NCI-H345 (cell line): ENCODE measurements around the gene PCBP3.

ENCODE experiments used
- DNase-seq: peaks from one replicate; lab custom pipeline; 2025; lab: John Stamatoyannopoulos, UW

PCBP3 gene

DNA sequence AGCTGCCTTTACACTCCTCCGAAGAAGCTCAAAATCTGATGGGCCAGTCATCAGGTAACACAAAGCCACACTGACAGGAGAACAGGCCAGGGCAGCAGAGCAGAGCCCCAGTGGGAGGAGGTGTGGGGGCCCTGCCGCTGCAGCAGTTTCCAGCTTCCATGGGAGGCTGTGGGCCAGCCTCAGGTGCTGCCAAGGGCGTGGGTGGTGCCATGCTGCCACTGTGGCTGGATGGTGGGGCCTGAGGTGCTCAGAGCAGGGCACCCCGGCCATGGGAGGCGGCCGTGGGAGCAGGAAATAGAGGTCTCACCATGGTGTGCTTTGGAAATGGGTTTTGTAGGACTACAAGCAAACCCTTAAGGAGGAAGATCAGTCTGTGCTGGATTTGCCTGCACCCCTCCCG is 287.3 kb downstream of the PCBP3 start:
- no peak for DNase-seq

DNA sequence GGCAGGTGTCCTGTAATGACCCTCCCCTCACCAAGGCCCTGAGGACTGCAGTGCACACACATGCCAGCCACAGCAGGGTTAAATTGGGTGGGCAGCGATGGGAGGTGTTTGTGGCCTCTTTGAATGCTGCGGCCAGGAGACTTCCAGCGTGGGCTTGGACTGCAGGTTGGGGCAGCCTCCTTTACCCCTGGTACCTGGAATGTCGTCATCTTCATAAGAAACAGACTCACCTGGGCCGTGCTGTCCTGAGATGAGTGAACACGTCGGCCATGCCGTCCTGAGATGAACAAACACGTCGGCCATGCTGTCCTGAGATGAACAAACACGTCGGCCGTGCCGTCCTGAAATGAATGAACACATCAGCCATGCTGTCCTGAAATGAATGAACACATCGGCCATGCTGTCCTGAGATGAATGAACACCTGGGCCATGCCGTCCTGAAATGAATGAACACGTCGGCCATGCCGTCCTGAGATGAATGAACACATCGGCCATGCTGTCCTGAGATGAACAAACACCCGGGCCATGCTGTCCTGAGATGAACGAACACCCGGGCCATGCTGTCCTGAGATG is 288.0 kb downstream of the PCBP3 start:
- no peak for DNase-seq

DNA sequence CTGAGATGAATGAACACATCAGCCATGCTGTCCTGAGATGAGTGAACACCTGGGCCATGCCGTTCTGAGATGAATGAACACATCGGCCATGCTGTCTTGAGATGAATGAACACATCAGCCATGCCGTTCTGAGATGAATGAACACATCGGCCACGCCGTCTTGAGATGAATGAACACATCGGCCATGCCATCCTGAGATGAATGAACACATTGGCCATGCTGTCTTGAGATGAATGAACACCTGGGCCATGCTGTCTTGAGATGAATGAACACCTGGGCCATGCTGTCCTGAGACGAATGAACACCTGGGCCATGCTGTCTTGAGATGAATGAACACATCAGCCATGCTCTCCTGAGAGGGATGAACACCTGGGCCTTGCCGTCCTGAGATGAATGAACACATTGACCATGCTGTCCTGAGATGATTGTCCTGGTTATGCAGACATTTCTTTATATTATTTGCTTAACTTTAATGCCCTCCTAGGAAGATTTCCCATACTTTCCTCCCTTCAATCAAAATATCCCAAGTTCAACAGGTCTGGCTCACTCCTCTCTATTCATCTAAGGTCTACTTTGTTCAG is 289.5 kb downstream of the PCBP3 start:
- no peak for DNase-seq

DNA sequence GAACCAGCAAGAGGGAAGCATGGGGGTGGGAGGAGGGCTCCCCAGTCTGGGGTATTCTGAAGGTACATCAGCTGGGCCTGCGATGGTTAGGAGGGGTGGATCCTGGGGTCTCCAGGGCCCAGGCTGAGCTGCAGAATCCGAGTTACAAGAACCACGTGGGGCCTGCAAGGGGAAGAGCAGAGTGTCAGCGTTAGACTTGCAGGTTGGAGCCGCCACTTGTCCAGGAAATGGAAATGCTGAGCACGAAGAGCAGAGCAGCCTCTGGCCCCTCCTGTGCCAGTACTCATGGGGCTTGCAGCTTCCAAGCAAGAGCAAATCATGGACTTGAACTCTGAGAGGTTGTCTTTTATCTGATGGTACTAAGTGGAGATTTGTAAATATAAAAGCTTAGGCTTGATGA is 290.6 kb downstream of the PCBP3 start:
- no peak for DNase-seq

DNA sequence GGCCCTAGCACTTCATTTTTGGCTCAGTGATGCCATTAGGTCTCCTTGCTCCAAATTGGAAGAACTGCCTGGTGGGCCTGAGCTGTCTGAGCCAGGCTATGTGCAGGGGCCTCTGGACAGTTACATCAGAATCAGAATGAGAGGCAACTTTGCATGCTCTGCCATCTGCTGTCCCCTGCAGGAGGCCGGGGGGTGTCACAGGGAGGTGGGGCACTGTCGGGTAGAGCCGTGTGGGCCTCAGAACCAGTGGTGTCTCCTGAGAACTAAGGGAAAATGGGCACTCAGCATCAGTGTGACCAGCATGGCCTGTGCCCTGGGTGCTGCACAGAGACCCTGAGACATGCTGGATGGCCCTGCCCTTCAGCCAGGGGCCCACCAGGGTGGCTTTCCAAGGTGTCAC is 291.0 kb downstream of the PCBP3 start:
- DNase-seq: no peak

DNA sequence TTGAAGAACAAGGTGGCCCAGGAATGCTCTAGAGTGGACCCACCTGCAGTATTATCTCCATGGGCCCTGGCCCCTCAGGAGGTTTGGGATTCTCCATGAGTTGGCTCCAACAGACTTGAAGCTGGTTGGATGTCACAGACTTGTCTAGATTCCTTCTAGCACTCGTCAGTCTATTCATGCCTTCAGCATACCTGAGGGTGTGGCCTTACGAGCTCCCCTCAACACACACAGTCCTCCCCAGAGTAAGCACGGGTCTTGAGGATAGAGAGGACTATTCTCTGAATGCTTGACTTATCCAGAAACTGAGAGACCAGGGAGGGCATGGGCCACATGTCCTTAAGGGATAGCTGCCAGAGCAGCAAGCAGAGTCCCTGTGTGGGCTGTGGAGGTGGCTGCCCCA is 292.1 kb downstream of the PCBP3 start:
- DNase-seq: peak; percentile 15

DNA sequence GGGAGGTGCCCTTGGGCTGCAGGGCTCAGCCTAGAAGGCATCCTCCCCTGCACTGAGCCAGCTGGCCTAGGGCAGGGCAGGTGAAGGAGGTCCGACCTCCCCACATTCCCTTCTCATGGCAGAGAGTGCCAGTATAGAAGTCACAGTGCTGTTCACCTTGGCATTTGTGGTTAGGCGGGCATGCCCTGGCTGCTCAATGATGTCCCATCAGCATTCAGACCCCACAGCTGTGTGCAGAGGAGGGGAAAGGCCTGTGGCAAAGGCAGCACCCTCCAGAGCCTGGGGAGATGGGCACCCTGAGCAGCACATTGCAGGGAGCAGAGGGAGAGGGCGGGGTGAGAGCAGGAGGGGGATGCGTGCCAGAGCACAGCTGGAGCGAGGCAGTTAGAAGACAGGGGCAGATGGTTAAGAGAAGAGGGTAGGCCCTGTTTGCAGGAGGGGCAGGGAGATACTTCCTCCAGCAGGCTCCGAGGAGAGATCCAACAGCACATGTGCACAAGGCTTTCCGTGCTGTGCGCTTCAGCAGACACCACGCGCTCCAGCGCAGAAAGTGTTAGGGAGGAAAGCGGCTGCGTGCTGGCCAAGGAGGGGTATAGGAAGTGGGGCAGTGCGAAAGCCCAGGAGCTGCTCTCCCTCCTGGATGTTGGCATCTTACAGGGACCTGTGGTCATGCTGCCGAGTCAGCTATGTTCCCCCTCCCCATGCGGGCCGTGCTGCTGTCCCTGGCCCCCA is 294.4 kb downstream of the PCBP3 start:
- no peak for DNase-seq

DNA sequence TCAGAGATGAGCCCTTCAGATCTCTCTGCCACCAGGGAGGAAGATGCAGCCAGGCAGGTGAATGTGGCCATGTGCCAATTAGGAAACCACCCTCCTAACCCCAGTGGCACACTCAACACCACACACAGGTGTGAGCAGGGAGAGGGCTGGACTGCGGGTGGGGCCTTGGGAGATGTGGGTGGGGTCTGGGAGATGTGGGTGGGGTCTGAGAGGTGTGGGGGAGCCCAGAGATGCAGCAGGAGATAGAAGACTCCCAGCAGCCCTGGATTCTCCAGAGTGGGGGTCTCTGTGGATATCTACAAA is 294.9 kb downstream of the PCBP3 start:
- DNase-seq: no peak

DNA sequence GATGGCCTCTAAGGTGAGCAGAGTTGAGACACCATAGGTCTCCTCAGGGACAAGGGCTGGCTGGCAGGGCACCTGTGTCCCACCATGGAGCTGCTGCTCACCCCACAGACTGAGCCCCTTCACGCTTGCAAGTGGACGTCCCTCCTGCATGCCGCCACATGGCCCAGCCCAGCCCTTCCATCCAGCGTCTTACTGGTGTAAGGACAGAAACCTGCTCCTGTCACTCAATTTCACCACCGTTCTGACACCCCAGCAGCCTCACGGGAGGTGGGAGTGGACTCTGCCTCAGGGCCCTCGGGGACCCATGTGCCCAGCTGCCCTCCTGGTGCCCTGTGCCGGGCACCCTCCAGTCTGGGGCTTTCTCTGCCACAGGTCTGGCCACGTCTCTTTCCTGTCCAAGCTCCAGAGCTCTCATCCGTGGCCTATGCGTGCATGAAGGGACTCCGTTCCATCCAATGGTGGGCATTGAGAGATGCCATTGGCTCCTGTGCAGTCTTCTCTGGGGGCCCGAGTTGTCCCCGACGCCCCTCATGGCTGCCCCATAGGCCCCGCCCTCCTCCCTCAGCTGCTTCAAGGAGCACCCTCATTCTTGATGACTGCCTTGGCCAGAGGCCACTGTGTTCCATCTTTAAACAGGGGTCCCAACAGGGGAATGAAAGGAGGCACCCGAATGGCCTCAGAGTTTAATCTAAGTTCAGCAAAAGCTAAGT is 295.4 kb downstream of the PCBP3 start:
- DNase-seq: no peak

DNA sequence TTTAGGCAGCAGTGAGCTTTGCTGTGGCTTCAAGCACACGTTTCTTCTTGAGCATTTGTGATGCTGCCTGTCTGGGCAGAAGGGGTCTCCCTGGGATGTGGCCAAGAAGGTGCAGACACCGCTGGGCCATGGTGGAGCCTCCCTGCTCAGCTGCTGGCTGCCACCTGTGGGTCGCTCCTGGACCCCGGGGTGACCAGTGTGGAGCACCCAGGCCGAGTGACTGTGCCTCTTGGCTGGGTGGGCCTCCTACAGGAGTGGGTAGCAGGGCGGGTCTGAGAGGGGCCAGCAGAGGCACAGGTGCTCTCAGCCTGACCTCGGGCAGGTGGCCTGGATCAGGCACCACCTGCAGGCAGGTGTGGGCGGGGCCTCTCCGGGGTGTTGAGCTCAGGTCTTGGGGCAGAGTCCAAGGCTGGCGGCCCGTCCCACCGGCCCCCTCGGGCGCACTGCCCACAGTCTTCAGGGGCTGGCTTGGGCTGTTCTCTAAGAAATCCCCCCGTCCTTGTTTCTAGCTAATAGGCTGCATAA is 296.1 kb downstream of the PCBP3 start:
- DNase-seq: no peak

DNA sequence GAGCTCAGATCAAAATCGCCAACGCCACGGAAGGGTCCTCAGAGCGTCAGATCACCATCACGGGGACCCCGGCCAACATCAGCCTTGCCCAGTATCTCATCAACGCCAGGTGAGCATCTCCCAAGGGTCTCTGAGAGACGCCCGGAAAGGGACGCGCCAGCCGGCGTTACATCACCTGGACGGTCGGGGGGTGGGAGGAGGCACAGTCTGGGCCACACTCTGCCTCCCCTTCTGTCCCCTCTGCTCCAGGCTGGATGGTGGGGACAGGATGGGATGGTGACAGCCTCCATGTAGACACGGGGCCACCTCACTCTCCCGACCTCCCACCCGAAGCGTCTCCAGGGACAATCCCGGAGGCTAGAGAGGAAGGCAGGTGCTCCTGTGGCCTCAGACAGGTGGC is 296.6 kb downstream of the PCBP3 start:
- no peak for DNase-seq

DNA sequence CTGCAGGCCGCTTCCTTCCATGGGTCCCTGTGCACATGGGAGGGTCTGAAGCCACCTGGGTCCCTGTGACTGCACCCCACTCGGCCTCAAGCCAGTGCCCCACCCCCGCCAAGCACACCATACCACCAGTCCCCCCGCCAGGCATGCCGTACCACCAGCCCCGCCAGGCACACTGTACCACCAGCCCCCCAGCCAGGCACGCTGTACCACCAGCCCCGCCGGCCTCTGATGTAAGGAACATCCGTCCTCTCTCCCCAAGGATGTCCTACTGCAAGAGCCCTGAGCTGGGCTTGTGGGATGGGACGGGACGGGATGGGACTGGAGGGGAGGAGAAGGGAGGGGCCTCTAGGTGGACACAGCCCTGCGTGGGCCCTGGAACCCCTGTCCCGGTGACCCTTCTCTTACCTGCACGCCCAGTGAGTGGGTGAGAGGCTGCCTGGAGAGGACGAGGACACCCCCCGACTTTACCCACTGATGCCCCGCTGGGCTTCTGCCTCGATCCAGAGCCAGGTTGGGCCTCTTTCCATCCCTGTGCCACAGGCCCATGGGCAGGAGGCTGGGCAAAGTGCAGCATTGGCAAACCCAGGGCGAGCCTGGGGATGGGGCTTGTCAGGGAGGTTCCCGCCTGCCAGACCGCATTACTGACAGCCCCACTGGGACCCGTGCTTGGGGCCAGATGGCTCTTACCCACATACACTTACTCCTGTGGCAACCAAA is 297.3 kb downstream of the PCBP3 start:
- DNase-seq: no peak

DNA sequence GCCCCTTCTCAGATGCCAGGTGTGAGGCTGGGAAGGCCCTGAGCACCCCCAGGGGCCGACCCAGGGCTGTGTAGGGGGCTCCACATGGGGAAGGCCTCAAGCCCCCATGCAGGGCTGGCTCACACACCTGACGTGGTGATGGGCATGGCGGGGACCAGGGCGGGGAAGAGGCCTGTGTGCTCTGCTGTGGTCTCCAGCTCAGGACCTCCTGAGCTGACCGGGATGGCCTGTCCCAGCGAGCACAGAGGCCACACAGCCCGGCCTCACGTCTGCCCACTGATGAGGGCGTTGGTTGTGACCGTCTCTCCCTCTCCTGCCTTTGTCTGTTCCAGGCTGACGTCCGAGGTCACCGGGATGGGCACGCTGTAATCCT is 297.8 kb downstream of the PCBP3 start:
- no peak for DNase-seq

DNA sequence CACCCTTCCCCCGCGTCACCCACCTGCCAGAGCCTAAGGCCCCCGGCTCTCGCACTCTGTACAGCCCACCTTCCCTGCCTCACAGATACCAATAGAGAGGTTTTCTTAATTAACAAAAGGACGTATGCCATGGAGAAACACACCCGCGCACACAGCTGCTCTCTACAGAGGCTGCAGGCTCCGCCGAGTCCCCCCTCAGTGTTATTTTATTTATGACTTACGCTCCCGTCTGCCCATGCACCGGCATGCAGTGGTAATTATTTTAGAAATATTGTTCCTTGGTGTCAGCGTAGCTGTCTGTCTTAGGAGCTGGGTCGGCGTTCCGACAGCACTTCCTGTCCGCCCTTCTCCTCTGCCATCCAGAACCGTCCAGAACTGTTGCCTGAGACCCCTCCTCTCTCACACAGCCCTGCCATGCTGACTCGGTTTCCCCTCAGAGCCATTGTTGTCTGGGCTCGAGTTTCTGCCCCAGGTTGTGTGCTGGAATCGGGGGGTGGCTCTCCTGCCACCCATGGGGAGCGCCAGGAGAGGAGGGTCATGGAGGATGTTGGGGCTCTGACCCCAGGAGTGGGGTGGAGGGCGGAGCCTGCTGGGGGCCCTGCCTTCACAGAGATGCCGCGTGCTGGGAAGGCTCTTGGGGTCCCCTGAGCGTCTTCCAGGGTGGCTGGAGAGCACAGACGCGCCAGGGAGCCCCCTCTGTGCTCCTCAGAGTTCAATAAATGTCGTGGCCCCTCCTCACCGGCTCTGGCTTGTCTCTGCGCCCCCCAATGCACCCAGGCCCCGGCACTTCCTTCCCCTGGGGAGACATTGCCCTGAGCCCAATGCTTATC is 298.4 kb downstream of the PCBP3 start:
- DNase-seq: no peak

DNA sequence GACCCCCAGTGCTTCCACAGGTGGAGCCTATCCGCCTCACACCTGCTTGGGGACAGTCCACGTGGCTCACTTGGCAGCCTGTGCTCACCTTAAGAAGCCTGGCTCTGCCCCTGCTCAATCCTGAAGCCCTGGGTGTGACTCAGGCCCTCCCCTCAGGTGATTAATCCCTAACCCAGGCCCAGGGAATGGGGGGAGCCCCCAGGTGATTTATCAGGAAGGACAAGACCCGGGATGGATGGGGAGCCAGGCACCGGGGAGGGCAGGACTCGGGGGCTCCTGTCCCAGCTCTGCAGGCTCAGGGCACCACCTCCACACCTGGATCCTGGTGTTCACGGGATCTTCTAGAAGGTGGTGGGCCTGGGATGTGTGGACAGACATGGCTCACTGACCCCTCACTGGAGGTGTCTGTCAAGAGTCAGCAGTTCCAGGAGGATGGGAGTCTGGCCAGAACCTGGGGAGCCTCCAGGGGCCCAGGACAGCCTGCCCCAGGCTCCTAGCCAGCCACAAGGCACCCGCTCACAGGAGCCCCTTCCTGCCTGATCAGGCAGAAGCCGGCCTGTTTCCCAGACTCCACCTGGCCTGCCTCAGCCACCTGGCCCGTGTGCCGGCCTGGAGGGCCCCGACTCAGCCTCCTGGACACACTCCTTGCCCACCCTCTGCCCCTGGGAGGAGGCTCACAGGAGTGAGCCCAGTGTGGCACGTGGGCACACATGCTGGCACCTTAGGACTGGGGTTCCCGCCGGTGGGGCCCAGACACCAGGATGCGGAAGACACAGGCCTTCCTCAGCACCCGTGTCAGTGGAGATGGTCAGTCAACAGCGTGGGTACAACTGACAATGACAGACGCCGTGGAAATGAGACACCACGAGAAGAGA is 299.5 kb downstream of the PCBP3 start:
- DNase-seq: no peak

DNA sequence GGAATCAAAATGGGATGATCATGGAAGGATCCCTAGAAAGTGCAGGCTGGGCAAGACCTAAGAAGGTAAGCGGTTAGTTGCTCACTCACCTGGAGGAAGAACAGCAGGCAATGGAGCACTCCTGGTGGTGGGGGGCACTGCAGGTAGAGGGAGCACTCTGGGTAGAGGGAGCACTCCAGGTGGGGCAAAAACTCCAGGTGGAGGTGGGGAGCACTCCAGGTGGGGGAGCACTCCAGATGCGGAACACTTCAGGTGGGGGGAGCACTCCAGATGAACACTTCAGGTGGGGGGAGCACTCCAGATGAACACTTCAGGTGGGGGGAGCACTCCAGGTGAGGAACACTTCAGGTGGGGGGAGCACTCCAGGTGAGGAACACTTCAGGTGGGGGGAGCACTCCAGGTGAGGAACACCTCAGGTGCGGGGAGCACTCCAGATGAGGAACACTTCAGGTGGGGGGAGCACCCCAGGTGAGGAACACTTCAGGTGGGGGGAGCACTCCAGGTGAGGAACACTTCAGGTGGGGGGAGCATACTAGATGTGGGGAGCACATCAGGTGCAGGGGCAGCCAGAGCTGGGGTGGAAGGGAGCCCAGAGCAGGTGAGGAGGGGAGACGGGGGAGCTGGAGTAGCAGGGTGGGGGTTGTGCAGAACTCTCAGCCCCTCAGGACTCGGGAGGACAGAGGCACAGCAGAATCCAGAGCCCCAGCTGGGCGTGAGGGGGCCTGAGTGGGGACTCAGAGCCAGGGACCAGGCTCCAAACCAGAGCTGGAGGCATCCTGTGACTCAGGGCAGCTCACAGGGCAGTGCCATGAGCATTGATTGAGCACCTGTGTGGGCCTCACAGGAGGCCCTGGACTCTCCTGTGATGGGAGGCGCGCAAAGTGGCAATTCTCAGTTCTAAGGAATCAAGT is 300.4 kb downstream of the PCBP3 start:
- no peak for DNase-seq

DNA sequence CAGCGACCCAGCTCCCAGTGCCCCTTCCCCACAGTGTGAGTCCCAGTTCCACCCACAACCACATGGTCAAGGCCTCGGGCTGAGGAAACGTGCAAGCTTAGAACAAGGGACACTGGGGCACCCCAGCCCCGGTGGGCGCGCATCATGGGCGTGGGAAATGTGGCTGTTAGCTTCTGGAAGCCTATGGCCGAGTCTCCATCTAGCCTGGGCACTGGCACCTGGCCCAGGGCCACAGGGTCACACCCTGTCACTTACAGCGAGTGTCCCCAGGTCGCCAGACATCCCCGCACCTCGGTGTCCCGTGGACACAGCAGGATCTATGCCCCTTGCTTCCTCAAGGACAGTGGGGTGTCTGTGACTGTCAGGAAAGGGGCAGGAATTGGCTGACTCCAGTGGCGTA is 301.1 kb downstream of the PCBP3 start:
- no peak for DNase-seq

DNA sequence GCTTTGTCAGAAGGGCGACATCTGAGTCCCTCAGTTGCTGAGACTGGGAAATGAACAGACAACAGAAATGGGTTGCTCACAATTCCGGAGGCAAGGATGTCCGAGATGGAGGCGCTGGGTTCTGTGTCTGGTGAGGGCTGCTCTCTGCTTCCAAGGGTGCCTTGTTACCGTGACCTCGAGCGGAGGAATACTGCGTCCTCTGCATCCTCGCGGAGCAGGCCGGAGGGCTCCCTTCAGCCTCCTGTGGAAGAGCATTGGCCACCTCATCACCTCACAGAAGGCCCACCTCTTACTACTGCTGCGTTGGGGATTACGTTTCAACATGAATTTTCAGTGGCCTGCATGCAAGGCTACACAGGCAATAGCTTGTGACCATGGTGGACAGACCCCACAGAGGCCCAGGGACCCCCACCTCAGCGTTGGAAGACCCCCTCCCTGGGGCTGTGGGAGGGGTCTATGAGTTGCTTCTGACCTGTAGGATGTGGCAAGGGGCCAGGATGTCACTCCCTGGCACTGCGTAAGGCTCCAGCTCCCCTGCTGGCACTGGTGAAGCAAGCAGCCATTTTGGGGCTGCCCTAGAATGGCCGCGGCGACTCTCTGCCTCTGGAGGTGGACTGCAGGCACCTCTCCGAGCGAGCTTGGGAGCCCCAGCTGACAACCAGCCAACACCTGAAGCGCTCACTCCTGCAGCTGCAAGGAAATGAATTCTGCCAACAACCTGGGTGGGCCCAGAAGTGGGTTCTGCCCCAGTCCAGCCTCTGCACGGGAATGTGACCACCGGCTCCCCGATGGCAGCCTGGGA is 301.7 kb downstream of the PCBP3 start:
- DNase-seq: no peak

DNA sequence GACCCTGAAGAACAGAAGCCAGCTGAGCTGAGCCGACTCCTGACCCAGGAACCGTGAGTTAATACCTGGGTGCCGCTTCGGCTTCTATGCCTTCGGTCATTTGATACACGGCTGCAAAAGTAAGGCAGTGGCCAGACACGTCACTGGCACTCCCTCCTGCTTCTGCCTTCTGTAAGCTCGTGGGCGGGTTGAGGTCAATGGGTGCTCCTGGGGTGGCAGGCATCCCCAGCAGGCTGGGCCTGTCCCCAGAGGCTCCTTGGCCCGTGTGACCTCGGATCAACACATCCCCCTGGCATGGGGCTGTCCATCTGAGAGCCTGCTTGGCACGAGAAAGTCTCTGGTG is 302.3 kb downstream of the PCBP3 start:
- no peak for DNase-seq
